Measurements from ENCODE around the gene LRP8.

GRCh38 chr1:53256511-53257453 is 71.1 kb downstream of the LRP8 start:
- TF ChIP-seq CTCF (IDR thresholded peaks at IDR 0.05; ENCODE audit: low read depth, low read length) (no peak), POLR2A (IDR thresholded peaks at IDR 0.05; ENCODE audit: extremely low read depth, insufficient read length) (no peak), MAX (IDR thresholded peaks at IDR 0.05; ENCODE audit: low read depth, low read length) (no peak)
